ENCODE measurements around the gene DDX60.

DNA sequence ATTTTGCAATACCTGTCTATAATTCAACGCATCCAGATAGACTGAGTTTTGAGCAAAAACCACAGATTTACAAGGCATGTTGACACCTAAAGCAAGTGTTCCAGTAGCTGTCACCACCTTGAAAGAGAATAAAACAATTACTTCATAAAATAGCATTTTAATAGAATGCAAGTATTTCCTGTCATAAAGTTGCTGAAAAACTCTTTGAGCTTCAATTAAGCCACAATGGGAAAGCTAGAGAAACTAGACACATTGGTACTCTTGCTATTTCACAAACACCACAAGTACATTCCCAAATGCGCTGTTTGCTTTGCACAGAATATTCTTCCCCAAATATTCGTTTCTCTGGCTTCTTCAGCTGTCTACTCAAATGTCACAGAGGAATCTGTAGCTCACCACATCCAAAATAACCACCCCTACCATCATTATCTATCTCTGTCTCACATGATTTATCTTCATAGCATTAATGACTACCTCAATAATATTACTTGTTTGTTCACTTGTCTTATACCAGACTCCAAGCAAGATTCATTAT, 70.3 kb downstream of the DDX60 start:
- TF ChIP-seq, protein P1, sequence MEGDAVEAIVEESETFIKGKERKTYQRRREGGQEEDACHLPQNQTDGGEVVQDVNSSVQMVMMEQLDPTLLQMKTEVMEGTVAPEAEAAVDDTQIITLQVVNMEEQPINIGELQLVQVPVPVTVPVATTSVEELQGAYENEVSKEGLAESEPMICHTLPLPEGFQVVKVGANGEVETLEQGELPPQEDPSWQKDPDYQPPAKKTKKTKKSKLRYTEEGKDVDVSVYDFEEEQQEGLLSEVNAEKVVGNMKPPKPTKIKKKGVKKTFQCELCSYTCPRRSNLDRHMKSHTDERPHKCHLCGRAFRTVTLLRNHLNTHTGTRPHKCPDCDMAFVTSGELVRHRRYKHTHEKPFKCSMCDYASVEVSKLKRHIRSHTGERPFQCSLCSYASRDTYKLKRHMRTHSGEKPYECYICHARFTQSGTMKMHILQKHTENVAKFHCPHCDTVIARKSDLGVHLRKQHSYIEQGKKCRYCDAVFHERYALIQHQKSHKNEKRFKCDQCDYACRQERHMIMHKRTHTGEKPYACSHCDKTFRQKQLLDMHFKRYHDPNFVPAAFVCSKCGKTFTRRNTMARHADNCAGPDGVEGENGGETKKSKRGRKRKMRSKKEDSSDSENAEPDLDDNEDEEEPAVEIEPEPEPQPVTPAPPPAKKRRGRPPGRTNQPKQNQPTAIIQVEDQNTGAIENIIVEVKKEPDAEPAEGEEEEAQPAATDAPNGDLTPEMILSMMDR (IDR thresholded peaks at IDR 0.05) = no peak
- no peak for TF ChIP-seq POLR2A (IDR thresholded peaks at IDR 0.05; ENCODE audit: low read depth)
